PC-3 (cell line): ENCODE results near the gene RBM12. TPM values are rescaled to one million over a fixed set of nuclear protein-coding genes. Genes with fewer than 3 reads are reported as not detected.

Experiments used
- ATAC-seq: fragments of 200-7000 bp; cut with Tn5 transposase; 2 replicates; pipeline ENCODE4 v1.9.1; 2020; ENCODE audit warnings: mild to moderate bottlenecking, moderate library complexity
- BruUV-seq: library from RNA; stranded (reverse); fragments of 400-500 nt; replicated peaks from 2 replicates; lab custom pipeline; 2021; lab: Mats Ljungman, UMichigan
- CTCF ChIA-PET: fragments of 300-600 bp; sonication (Branson Sonifier 250); formaldehyde crosslinking; loops from one replicate; lab custom pipeline; 2022; ENCODE audit warnings: antibody characterized with exemption; lab: Charles Lee
- POLR2A ChIA-PET: fragments of 300-600 bp; sonication (Branson Sonifier 250); formaldehyde crosslinking; loops from one replicate; lab custom pipeline; 2022; ENCODE audit warnings: antibody characterized with exemption; ENCODE audit not compliant: unreplicated experiment; lab: Charles Lee
- DNase-seq: peaks from one replicate; pipeline ENCODE4 v3.0.0-alpha.2; 2015
- H2AFZ ChIP-seq: fragments of 300-600 bp; sonication (generic); 2 replicates; pipeline ENCODE4 v1.6.0; 2016; ENCODE audit warnings: antibody characterized with exemption, low read length
- H3F3A ChIP-seq: fragments of 300-600 bp; sonication (generic); one replicate; pipeline ENCODE4 v1.6.0; 2017; ENCODE audit warnings: antibody characterized with exemption, low read length, control low read depth, mild to moderate bottlenecking; ENCODE audit not compliant: unreplicated experiment
- H3K27ac ChIP-seq: fragments of 300-600 bp; sonication (generic); 2 replicates; pipeline ENCODE4 v1.5.1; 2016; ENCODE audit warnings: mild to moderate bottlenecking, low read length
- H3K27me3 ChIP-seq: fragments of 300-600 bp; sonication (generic); 2 replicates; pipeline ENCODE4 v1.6.1; 2016; ENCODE audit warnings: low read length, mixed read lengths
- H3K36me3 ChIP-seq: fragments of 300-600 bp; sonication (generic); 2 replicates; pipeline ENCODE4 v1.6.1; 2016; ENCODE audit warnings: low read depth, mixed run types, low read length, mixed read lengths
- H3K4me1 ChIP-seq: fragments of 300-600 bp; sonication (generic); 2 replicates; pipeline ENCODE4 v1.5.1; 2016; ENCODE audit warnings: low read length; ENCODE audit not compliant: insufficient read depth
- H3K4me2 ChIP-seq: fragments of 300-600 bp; sonication (generic); 2 replicates; pipeline ENCODE4 v1.6.0; 2016; ENCODE audit warnings: low read length
- H3K4me3 ChIP-seq: fragments of 300-600 bp; sonication (generic); 2 replicates; pipeline ENCODE4 v1.5.1; 2016; ENCODE audit warnings: mild to moderate bottlenecking, low read length, mixed read lengths
- H3K79me2 ChIP-seq: fragments of 300-600 bp; sonication (generic); 2 replicates; pipeline ENCODE4 v1.6.1; 2017; ENCODE audit warnings: low read length, mixed read lengths
- H3K9ac ChIP-seq: fragments of 300-600 bp; sonication (generic); 2 replicates; pipeline ENCODE4 v1.6.0; 2016; ENCODE audit warnings: mild to moderate bottlenecking, low read length
- H3K9me2 ChIP-seq: fragments of 300-600 bp; sonication (generic); replicated peaks from 2 replicates; pipeline ENCODE4 v1.6.1; 2016; ENCODE audit warnings: mixed run types, low read length, mixed read lengths
- H3K9me3 ChIP-seq: fragments of 300-600 bp; sonication (generic); 2 replicates; pipeline ENCODE4 v1.6.1; 2016; ENCODE audit warnings: low read length, mixed read lengths
- H4K20me1 ChIP-seq: fragments of 300-600 bp; sonication (generic); 2 replicates; pipeline ENCODE4 v1.6.1; 2016; ENCODE audit warnings: low read length, mixed read lengths
- EZH2 ChIP-seq: fragments of 300-600 bp; sonication (generic); IDR thresholded peaks from one replicate; pipeline ENCODE4 v1.6.1; 2017; ENCODE audit warnings: antibody characterized with exemption, mild to moderate bottlenecking, low read length; ENCODE audit not compliant: unreplicated experiment
- EZH2phosphoT487 ChIP-seq: fragments of 300-600 bp; sonication (generic); IDR thresholded peaks from 2 replicates; pipeline ENCODE4 v1.6.1; 2018; ENCODE audit warnings: mild to moderate bottlenecking, antibody characterized with exemption, low read length, borderline replicate concordance
- intact Hi-C: fragments of 100-400 bp; cut with micrococcal nuclease; formaldehyde crosslinking; loops from 2 replicates; pipeline ENCODE4 v1.9.0; 2023
- total RNA-seq: library from RNA; depleted of rRNA; stranded (reverse); fragments of >200 nt; gene quantifications from 2 replicates; pipeline ENCODE4 v1.2.3, GENCODE V29; 2014
- TF ChIP-seq, protein P1 (sequence below): fragments of 300-600 bp; sonication (generic); conservative IDR thresholded peaks from 2 replicates; pipeline ENCODE4 v1.5.1; 2017; ENCODE audit warnings: antibody characterized with exemption, low read depth, mild to moderate bottlenecking, low read length

Gene RBM12
- total RNA-seq, 1 experiment from 2014 or later, result 53.6 TPM

DNA sequence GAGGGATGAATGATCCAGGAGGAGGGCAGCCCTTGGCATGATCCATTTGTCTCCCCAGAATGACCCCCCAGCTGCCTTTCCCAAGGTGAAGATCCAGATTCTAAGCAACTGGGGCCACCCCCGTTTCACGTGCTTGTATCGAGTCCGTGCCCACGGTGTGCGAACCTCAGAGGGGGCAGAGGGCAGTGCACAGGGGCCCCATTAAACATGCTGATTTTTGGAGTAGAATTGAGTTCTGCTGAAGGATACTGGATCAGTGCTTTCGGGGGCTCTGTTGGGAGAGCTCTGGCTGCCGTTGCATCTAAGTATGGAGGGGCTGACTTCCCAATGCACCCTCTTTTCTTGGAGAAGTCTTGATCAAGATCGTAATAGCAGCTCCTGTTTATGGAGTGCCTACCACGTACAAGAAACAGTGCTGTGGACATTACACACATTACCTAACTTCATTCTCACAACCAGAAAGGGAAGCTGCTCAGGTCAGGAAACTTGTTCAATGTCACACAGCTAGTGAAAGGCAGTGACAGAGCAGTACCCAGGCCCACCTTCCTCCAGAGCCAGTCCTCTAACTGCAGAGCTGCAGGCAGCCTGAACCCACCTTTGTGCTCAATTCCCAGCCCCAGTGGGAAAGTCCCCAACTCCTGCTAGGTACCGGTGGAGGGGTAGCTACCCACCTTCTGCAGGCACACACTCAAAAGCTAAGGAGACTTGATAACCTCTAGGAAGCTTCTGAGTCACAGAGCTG lies 43.7 kb downstream of the RBM12 start:
- Histone ChIP-seq H3K4me1 (peaks cover 32% of the 10 kb centered on the region), H3K27ac (no peak overlapping the region), H3K4me3 (no peak overlapping the region), H3K36me3 (peaks cover 14% of the 10 kb centered on the region; the same call in 1 of the 2 replicates), H3K9me3 (no peaks in the 10 kb centered on the region), H2AFZ (no peak overlapping the region), H3K9ac (no peak overlapping the region), H3K4me2 (no peak overlapping the region), H3K79me2 (peaks cover 15% of the 10 kb centered on the region), H3F3A (no peaks in the 10 kb centered on the region), H3K9me2 (no peaks in the 10 kb centered on the region), H3K27me3 (no peaks in the 10 kb centered on the region), H4K20me1 (no peaks in the 10 kb centered on the region)
- DNase-seq (no peak), ATAC-seq (no peak)
- CTCF ChIA-PET, result no interaction called here
- intact Hi-C loops, result no loop called here
- POLR2A ChIA-PET, result no interaction called here
- no TSS peak for BruUV-seq
- no peak for TF ChIP-seq EZH2
- TF ChIP-seq, protein P1, sequence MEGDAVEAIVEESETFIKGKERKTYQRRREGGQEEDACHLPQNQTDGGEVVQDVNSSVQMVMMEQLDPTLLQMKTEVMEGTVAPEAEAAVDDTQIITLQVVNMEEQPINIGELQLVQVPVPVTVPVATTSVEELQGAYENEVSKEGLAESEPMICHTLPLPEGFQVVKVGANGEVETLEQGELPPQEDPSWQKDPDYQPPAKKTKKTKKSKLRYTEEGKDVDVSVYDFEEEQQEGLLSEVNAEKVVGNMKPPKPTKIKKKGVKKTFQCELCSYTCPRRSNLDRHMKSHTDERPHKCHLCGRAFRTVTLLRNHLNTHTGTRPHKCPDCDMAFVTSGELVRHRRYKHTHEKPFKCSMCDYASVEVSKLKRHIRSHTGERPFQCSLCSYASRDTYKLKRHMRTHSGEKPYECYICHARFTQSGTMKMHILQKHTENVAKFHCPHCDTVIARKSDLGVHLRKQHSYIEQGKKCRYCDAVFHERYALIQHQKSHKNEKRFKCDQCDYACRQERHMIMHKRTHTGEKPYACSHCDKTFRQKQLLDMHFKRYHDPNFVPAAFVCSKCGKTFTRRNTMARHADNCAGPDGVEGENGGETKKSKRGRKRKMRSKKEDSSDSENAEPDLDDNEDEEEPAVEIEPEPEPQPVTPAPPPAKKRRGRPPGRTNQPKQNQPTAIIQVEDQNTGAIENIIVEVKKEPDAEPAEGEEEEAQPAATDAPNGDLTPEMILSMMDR, result no peak
- TF ChIP-seq EZH2phosphoT487, result no peak

GRCh38 chr20:35619196-35620095 lies 45.3 kb downstream of the RBM12 start:
- Histone ChIP-seq H3K4me1 (peaks cover 32% of the 10 kb centered on the region; the same call in 1 of the 2 replicates), H4K20me1 (no peaks in the 10 kb centered on the region), H3F3A (no peaks in the 10 kb centered on the region), H3K79me2 (peaks cover 15% of the 10 kb centered on the region), H3K27ac (no peak overlapping the region), H3K27me3 (no peaks in the 10 kb centered on the region), H3K4me2 (peak overlapping the region; percentile 99), H3K9ac (peak overlapping the region; percentile 44; the same call in 1 of the 2 replicates), H3K9me3 (no peaks in the 10 kb centered on the region), H3K9me2 (no peaks in the 10 kb centered on the region), H3K36me3 (0 out of 2 replicates have a peak, but pooled peaks cover 6% of the 10 kb centered on the region), H3K4me3 (peak overlapping the region; percentile 77), H2AFZ (peak overlapping the region; percentile 87)
- TF ChIP-seq EZH2phosphoT487, result no peak
- TF ChIP-seq, protein P1, result peak; percentile 82
- peak; percentile 61 for ATAC-seq
- ChIA-PET CTCF (interaction anchor here (0.5 to 1.9 kb wide), 7 partner anchors 18 to 567 kb away, joined by 3 to 9 read pairs (median 3); no protein-coding TSS in a partner anchor), POLR2A (interaction anchor here (0.5 to 1.0 kb wide), 7 partner anchors 14 to 712 kb away, joined by 3 to 8 read pairs (median 4); partner anchors contain the start of genes NFS1 and ROMO1)
- no TSS peak for BruUV-seq
- DNase-seq, result peak; percentile 96
- intact Hi-C loops, result loop anchor here (1.0 to 5.0 kb wide), 4 partner anchors 44 to 157 kb away; partner anchors contain the start of genes NFS1 and ROMO1
